Caco-2 (cell line): ENCODE results near the gene TEKTIP1. TPM values are rescaled to one million over a fixed set of nuclear protein-coding genes. Genes with fewer than 3 reads are reported as not detected.
A peak's percentile ranks its signal among the peaks of the same experiment; 100 is the strongest.

Experiments
- BruUV-seq: library from RNA; stranded (reverse); fragments of 400-500 nt; replicated peaks from 2 replicates; lab custom pipeline; 2021; lab: Mats Ljungman, UMichigan
- CTCF ChIA-PET: fragments of 300-600 bp; sonication (Branson Sonifier 250); formaldehyde crosslinking; loops from one replicate; lab custom pipeline; 2022; ENCODE audit warnings: antibody characterized with exemption; lab: Charles Lee
- POLR2A ChIA-PET: fragments of 300-600 bp; sonication (Branson Sonifier 250); formaldehyde crosslinking; loops from one replicate; lab custom pipeline; 2022; ENCODE audit warnings: antibody characterized with exemption; lab: Charles Lee
- DNase-seq, 2 experiments: peaks; one replicate each; pipeline versions ENCODE4 v3.0.0 to v3.0.0-alpha.2; 2020 to 2022
- H3K27me3 ChIP-seq: replicated peaks from 2 replicates; pipeline ENCODE4 v1.6.0; 2011; ENCODE audit warnings: low read length; ENCODE audit not compliant: control insufficient read depth, insufficient read depth
- H3K36me3 ChIP-seq: 2 replicates; pipeline ENCODE4 v1.5.1; 2011; ENCODE audit warnings: low read length; ENCODE audit not compliant: control insufficient read depth, insufficient read depth
- H3K4me1 ChIP-seq: fragments of 250-450 bp; sonication (Bioruptor Pico); 2 replicates; pipeline ENCODE4 v1.5.1; 2020; ENCODE audit warnings: mild to moderate bottlenecking
- H3K4me3 ChIP-seq: 2 replicates; pipeline ENCODE4 v1.5.1; 2011; ENCODE audit warnings: low read depth, mild to moderate bottlenecking, control low read depth, low read length
- H3K9me3 ChIP-seq: fragments of 250-450 bp; sonication (Bioruptor Pico); 2 replicates; pipeline ENCODE4 v1.5.1; 2020; ENCODE audit warnings: mild to moderate bottlenecking, moderate library complexity
- H3K27ac Mint-ChIP-seq: one replicate; pipeline ENCODE4 v1.8.0; 2022; ENCODE audit warnings: mixed read lengths; ENCODE audit not compliant: unreplicated experiment
- H3K27me3 Mint-ChIP-seq: one replicate; pipeline ENCODE4 v1.8.0; 2022; ENCODE audit warnings: mixed read lengths; ENCODE audit not compliant: insufficient read depth, unreplicated experiment
- H3K36me3 Mint-ChIP-seq: one replicate; pipeline ENCODE4 v1.8.0; 2022; ENCODE audit warnings: mild to moderate bottlenecking, mixed read lengths; ENCODE audit not compliant: insufficient read depth, unreplicated experiment
- H3K4me1 Mint-ChIP-seq: one replicate; pipeline ENCODE4 v1.8.0; 2022; ENCODE audit warnings: low read depth, mixed read lengths; ENCODE audit not compliant: unreplicated experiment
- H3K4me3 Mint-ChIP-seq: one replicate; pipeline ENCODE4 v1.8.0; 2022; ENCODE audit warnings: mild to moderate bottlenecking, moderate library complexity, mixed read lengths; ENCODE audit not compliant: unreplicated experiment
- H3K9me3 Mint-ChIP-seq: one replicate; pipeline ENCODE4 v1.8.0; 2022; ENCODE audit warnings: mixed read lengths; ENCODE audit not compliant: unreplicated experiment
- intact Hi-C: fragments of 100-400 bp; cut with micrococcal nuclease; formaldehyde crosslinking; loops from one replicate; pipeline ENCODE4 v1.10.0; 2022; ENCODE audit not compliant: unreplicated experiment
- total RNA-seq: library from RNA; stranded (reverse); gene quantifications from 2 replicates; pipeline ENCODE4 v1.2.3, GENCODE V29; 2022
- TF ChIP-seq, protein P1 (sequence below), 2 experiments: fragments of 200-600 bp in 1 of 2; IDR thresholded peaks; 1 replicate in 1 of 2; 2 replicates in 1 of 2; pipeline versions ENCODE4 v1.5.1 to v1.8.0; 2011 to 2022; ENCODE audit warnings: antibody characterized with exemption in 1 of 2, control low read depth in 1 of 2, inconsistent platforms in 1 of 2, low read depth in 1 of 2, low read length in 1 of 2, mild to moderate bottlenecking in 1 of 2, moderate library complexity in 1 of 2; ENCODE audit not compliant: insufficient read depth in 1 of 2, severe bottlenecking in 1 of 2, unreplicated experiment in 1 of 2

The TEKTIP1 gene
- total RNA-seq, 1 experiment from 2014 or later, result 1.5 TPM

DNA sequence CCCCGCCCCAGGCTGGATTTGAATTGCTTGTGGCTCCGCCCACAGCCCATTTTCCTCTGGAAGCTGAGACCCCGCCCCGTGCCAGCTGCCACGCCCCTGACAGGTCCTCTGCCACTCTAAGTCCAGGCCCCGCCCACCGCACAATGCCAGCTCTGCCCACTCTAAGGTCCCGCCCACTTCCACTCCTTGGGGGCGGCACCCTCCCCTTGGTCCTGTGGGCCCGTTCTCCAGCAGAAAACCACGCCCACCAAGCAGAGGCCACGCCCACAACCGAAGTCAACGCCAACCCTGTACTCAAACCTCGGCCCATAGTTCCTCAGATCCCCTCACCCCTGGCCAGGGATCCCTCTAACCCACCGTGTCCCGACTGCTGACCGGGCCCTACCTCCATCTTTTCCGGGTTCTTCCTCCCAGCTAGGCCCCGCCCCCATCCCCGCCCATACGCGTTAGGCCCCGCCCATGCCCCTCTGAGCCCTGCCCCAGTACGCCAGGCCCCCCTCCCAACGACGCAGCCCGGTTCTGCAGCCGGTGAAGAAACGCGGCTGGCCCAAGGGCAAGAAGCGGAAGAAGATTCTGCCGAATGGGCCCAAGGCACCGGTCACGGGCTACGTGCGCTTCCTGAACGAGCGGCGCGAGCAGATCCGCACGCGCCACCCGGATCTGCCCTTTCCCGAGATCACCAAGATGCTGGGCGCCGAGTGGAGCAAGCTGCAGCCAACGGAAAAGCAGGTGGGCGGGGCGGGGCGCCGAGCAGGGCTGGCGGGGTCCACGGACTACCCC, 35.1 kb downstream of the TEKTIP1 start:
- POLR2A ChIA-PET, result interaction anchor here (0.7 kb wide), 1 partner anchor 394 kb away, joined by 4 read pairs; no protein-coding TSS in a partner anchor
- intact Hi-C loops, result no loop called here

DNA sequence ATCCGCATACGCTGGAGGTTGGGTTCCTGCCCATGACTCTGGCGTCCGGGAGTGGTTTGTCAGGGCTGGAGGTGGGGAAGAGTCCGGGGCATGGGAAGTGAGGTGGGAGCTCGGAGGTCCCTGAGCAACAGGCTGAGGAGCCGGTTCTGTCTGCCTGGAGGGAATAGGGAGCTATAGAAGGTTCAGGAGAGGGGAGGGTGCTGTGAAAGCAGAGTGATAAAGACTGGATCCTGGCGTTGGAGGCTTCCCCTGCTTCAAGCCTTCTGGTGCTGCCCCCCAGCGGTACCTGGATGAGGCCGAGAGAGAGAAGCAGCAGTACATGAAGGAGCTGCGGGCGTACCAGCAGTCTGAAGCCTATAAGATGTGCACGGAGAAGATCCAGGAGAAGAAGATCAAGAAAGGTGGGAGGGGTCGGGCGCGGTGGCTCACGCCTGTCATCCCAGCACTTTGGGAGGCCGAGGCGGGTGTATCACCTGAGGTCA, 36.3 kb downstream of the TEKTIP1 start:
- intact Hi-C loops, result no loop called here
- H3K9me3 ChIP-seq, result no peaks in the 10 kb centered on the region
- H3K36me3 Mint-ChIP-seq, result peaks cover 23% of the 10 kb centered on the region
- H3K27me3 ChIP-seq, result no peaks in the 10 kb centered on the region
- TF ChIP-seq, protein P1, sequence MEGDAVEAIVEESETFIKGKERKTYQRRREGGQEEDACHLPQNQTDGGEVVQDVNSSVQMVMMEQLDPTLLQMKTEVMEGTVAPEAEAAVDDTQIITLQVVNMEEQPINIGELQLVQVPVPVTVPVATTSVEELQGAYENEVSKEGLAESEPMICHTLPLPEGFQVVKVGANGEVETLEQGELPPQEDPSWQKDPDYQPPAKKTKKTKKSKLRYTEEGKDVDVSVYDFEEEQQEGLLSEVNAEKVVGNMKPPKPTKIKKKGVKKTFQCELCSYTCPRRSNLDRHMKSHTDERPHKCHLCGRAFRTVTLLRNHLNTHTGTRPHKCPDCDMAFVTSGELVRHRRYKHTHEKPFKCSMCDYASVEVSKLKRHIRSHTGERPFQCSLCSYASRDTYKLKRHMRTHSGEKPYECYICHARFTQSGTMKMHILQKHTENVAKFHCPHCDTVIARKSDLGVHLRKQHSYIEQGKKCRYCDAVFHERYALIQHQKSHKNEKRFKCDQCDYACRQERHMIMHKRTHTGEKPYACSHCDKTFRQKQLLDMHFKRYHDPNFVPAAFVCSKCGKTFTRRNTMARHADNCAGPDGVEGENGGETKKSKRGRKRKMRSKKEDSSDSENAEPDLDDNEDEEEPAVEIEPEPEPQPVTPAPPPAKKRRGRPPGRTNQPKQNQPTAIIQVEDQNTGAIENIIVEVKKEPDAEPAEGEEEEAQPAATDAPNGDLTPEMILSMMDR (IDR thresholded peaks at IDR 0.05; ENCODE audit: insufficient read depth in 1 of 2, low read depth in 1 of 2, low read length in 1 of 2, severe bottlenecking in 1 of 2, unreplicated experiment in 1 of 2), result no peak
- H3K9me3 Mint-ChIP-seq, result no peaks in the 10 kb centered on the region
- ChIA-PET CTCF (interaction anchor here (0.7 to 1.0 kb wide), 4 partner anchors 18 to 90 kb away, joined by 3 to 6 read pairs (median 4); partner anchors contain the start of gene MFSD12), POLR2A (no interaction called here)
- H3K36me3 ChIP-seq, result no peaks in the 10 kb centered on the region
- H3K27ac Mint-ChIP-seq, result no peak overlapping the region
- no peak overlapping the region for H3K4me3 ChIP-seq
- BruUV-seq, result no TSS peak
- H3K4me1 ChIP-seq, result no peaks in the 10 kb centered on the region
- H3K27me3 Mint-ChIP-seq, result no peaks in the 10 kb centered on the region
- H3K4me1 Mint-ChIP-seq, result no peaks in the 10 kb centered on the region
- DNase-seq, result peak in 1 of 2 experiments; percentile 44
- peak overlapping the region; percentile 71 for H3K4me3 Mint-ChIP-seq

More for the DNA sequence above, 35.1 kb downstream of the TEKTIP1 start:
- Mint-ChIP-seq H3K4me3 (peak overlapping the region; percentile 71), H3K27ac (no peak overlapping the region), H3K4me1 (no peaks in the 10 kb centered on the region), H3K9me3 (no peaks in the 10 kb centered on the region), H3K27me3 (no peaks in the 10 kb centered on the region), H3K36me3 (peaks cover 23% of the 10 kb centered on the region)
- CTCF ChIA-PET, result no interaction called here
- H3K9me3 ChIP-seq, result no peaks in the 10 kb centered on the region
- TF ChIP-seq, protein P1 (IDR thresholded peaks at IDR 0.05; ENCODE audit: insufficient read depth in 1 of 2, low read depth in 1 of 2, low read length in 1 of 2, severe bottlenecking in 1 of 2, unreplicated experiment in 1 of 2), result no peak
- DNase-seq, result peak; percentile 86 to 88
- H3K4me3 ChIP-seq, result peak overlapping the region; percentile 89
- no peaks in the 10 kb centered on the region for H3K4me1 ChIP-seq
- no peaks in the 10 kb centered on the region for H3K27me3 ChIP-seq
- no peaks in the 10 kb centered on the region for H3K36me3 ChIP-seq
- BruUV-seq, result no TSS peak

DNA sequence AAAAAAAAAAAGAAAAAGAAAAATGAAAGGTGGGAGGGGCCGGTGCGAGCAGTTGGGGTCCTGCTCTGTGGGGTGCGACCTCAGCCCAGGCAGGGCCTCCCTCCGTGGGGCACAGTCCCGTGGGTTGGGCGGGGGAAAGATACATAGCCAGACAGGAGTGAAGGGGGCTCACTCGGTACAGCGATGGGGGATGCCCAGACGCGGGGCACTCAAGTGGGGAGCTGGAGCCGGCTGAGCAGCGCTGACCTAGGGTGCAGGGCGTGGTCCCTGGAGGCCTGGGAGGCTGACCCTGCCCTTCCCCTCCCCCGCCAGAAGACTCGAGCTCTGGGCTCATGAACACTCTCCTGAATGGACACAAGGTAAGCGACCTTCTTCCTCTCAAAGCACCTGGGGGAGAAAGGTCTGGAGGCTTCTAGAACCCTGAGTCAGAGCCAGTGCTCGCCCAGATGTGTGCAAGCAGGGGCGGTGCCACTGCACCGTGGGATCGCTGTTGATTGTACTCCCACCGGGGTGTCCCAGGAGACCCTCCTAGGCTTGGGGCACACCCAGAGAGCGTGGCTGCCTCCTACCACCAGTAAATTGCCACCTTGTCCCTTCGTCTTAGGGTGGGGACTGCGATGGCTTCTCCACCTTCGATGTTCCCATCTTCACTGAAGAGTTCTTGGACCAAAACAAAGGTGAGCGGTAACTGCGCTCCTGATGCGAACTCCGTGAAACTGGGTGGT, 37.1 kb downstream of the TEKTIP1 start:
- peaks cover 23% of the 10 kb centered on the region for H3K36me3 Mint-ChIP-seq
- Histone ChIP-seq H3K27me3 (no peaks in the 10 kb centered on the region), H3K4me1 (no peaks in the 10 kb centered on the region), H3K4me3 (peak overlapping the region; percentile 40), H3K36me3 (no peaks in the 10 kb centered on the region), H3K9me3 (no peaks in the 10 kb centered on the region)
- no peaks in the 10 kb centered on the region for H3K27me3 Mint-ChIP-seq
- ChIA-PET CTCF (interaction anchor here (0.7 to 1.0 kb wide), 4 partner anchors 19 to 91 kb away, joined by 3 to 6 read pairs (median 4); partner anchors contain the start of gene MFSD12), POLR2A (interaction anchor here (0.6 kb wide), 1 partner anchor 79 kb away, joined by 3 read pairs; no protein-coding TSS in a partner anchor)
- no peak for DNase-seq
- H3K4me3 Mint-ChIP-seq, result peak overlapping the region; percentile 71
- H3K4me1 Mint-ChIP-seq, result no peaks in the 10 kb centered on the region
- TF ChIP-seq, protein P1 (IDR thresholded peaks at IDR 0.05; ENCODE audit: insufficient read depth in 1 of 2, low read depth in 1 of 2, low read length in 1 of 2, severe bottlenecking in 1 of 2, unreplicated experiment in 1 of 2), result no peak
- no TSS peak for BruUV-seq
- intact Hi-C loops, result no loop called here
- H3K9me3 Mint-ChIP-seq, result no peaks in the 10 kb centered on the region
- no peak overlapping the region for H3K27ac Mint-ChIP-seq
